Keratinocyte (primary cell): ENCODE measurements around the gene GOT2. TPM values are rescaled to one million over a fixed set of nuclear protein-coding genes. Genes with fewer than 3 reads are reported as not detected.
"Not testable (repeated sequence)": the region's sequence is repeated elsewhere in the genome, so short reads cannot be mapped to it uniquely, and the experiment has no call there.

Experiments
- DNase-seq: peaks from one replicate; pipeline ENCODE4 v3.0.0-alpha.2; 2011; ENCODE audit warnings: low read depth, missing footprints, low spot score
- FAIRE-seq: peaks from 2 replicates; lab custom pipeline; 2011; peaks lifted over from hg19 to GRCh38; lab: Jason Lieb, UNC
- H2AFZ ChIP-seq: 2 replicates; pipeline ENCODE4 v1.6.0; 2012; ENCODE audit warnings: low read length, control low read depth, inconsistent platforms; ENCODE audit not compliant: control insufficient read depth
- H3K27ac ChIP-seq: 2 replicates; pipeline ENCODE4 v1.5.1; 2011; ENCODE audit warnings: low read length; ENCODE audit not compliant: control insufficient read depth, insufficient read depth
- H3K27me3 ChIP-seq: 3 replicates; pipeline ENCODE4 v1.6.0; 2011; ENCODE audit warnings: low read length; ENCODE audit not compliant: control insufficient read depth, insufficient read depth; ENCODE audit errors: extremely low read depth
- H3K36me3 ChIP-seq, 2 experiments: 2 replicates in 1 of 2; 3 replicates in 1 of 2; pipeline ENCODE4 v1.5.1; 2011; ENCODE audit warnings: low read length in 2 of 2, mild to moderate bottlenecking in 1 of 2; ENCODE audit not compliant: control insufficient read depth in 2 of 2, insufficient read depth in 2 of 2; ENCODE audit errors: extremely low read depth in 1 of 2
- H3K4me1 ChIP-seq: 3 replicates; pipeline ENCODE4 v1.5.1; 2011; ENCODE audit warnings: low read length; ENCODE audit not compliant: control insufficient read depth, insufficient read depth; ENCODE audit errors: extremely low read depth
- H3K4me2 ChIP-seq: 3 replicates; pipeline ENCODE4 v1.6.0; 2011; ENCODE audit warnings: low read depth, low read length; ENCODE audit not compliant: control insufficient read depth, insufficient read depth; ENCODE audit errors: extremely low read depth
- H3K4me3 ChIP-seq, 3 experiments: fragments of 200-600 bp in 1 of 3; sonication (generic) in 1 of 3; 2 replicates in 2 of 3; 3 replicates in 1 of 3; pipeline ENCODE4 v1.5.1; 2011 to 2016; ENCODE audit warnings: low read length in 3 of 3, mild to moderate bottlenecking in 3 of 3, control low read depth in 2 of 3, inconsistent platforms in 1 of 3, low read depth in 1 of 3, mixed read lengths in 1 of 3, mixed run types in 1 of 3, moderate library complexity in 1 of 3; ENCODE audit not compliant: control insufficient read depth in 2 of 3, insufficient read depth in 2 of 3; ENCODE audit errors: extremely low read depth in 1 of 3
- H3K79me2 ChIP-seq: 2 replicates; pipeline ENCODE4 v1.6.0; 2012; ENCODE audit warnings: low read length; ENCODE audit not compliant: control insufficient read depth, insufficient read depth
- H3K9ac ChIP-seq: 3 replicates; pipeline ENCODE4 v1.6.0; 2011; ENCODE audit warnings: low read length; ENCODE audit not compliant: control insufficient read depth, insufficient read depth; ENCODE audit errors: extremely low read depth
- H3K9me1 ChIP-seq: 3 replicates; pipeline ENCODE4 v1.6.0; 2011; ENCODE audit warnings: low read length; ENCODE audit not compliant: control insufficient read depth, insufficient read depth; ENCODE audit errors: extremely low read depth
- H3K9me3 ChIP-seq: 2 replicates; pipeline ENCODE4 v1.5.1; 2012; ENCODE audit warnings: low read depth, low read length; ENCODE audit not compliant: control insufficient read depth
- H4K20me1 ChIP-seq: 3 replicates; pipeline ENCODE4 v1.6.0; 2011; ENCODE audit warnings: low read length; ENCODE audit not compliant: control insufficient read depth, insufficient read depth; ENCODE audit errors: extremely low read depth
- CTCF ChIP-seq, 3 experiments: IDR thresholded peaks in 1 of 3; conservative IDR thresholded peaks in 1 of 3; optimal IDR thresholded peaks in 1 of 3; 2 replicates in 2 of 3; 3 replicates in 1 of 3; pipeline versions ENCODE3 to v1.5.1; 2011; ENCODE audit warnings: low read length in 3 of 3, mild to moderate bottlenecking in 3 of 3, moderate library complexity in 2 of 3, control low read depth in 1 of 3, inconsistent platforms in 1 of 3; ENCODE audit not compliant: insufficient read depth in 2 of 3; ENCODE audit errors: extremely low read depth in 1 of 3
- EZH2 ChIP-seq: IDR thresholded peaks from one replicate; pipeline ENCODE4 v1.6.1; 2012; ENCODE audit warnings: inconsistent platforms, mild to moderate bottlenecking, low read length, moderate library complexity
- dilution Hi-C: fragments of 300-500 bp; cut with MboI; formaldehyde crosslinking; loops from one replicate; pipeline ENCODE4 v1.7.0; 2020; ENCODE audit warnings: low sequenced_read_pairs; ENCODE audit not compliant: extremely low pct_ligation_motif_present
- polyA plus RNA-seq, 5 experiments: library from polyadenylated mRNA; depleted of rRNA in 3 of 5; stranded (reverse) in 3 of 5; stranded (forward) in 1 of 5; unstranded in 1 of 5; fragments of >200 nt; gene quantifications; 1 replicate in 1 of 5; 2 replicates in 3 of 5; 3 replicates in 1 of 5; pipeline versions ENCODE4 v1.2.1 to v1.2.3, GENCODE V29; 2011 to 2012; ENCODE audit warnings: missing spikeins in 2 of 5, low read depth in 1 of 5, low replicate concordance in 1 of 5

Gene GOT2
- polyA plus RNA-seq, 1 donor (not counting 4 experiments of a cell fraction or from before 2014, with no cell fraction given), result 99.2 TPM

GRCh38 chr16:58661199-58661830 lies 72.8 kb downstream of the GOT2 start:
- Histone ChIP-seq H3K27ac (no peak overlapping the region), H3K9me3 (no peaks in the 10 kb centered on the region), H3K4me1 (no peaks in the 10 kb centered on the region), H3K9me1 (no peaks in the 10 kb centered on the region), H3K4me3 (no peak overlapping the region), H4K20me1 (no peaks in the 10 kb centered on the region), H3K27me3 (no peaks in the 10 kb centered on the region), H3K9ac (no peak overlapping the region), H2AFZ (no peak overlapping the region), H3K79me2 (no peaks in the 10 kb centered on the region), H3K4me2 (no peak overlapping the region), H3K36me3 (no peaks in the 10 kb centered on the region)
- peak; percentile 71 for FAIRE-seq
- TF ChIP-seq CTCF (optimal IDR thresholded peaks at IDR 0.05 in 1 of 3, IDR thresholded peaks at IDR 0.05 in 1 of 3, conservative IDR thresholded peaks at IDR 0.05 in 1 of 3; ENCODE audit: extremely low read depth in 1 of 3, insufficient read depth in 2 of 3, low read length in 3 of 3) (peak; percentile 59 to 73 (median 68)), EZH2 (no peak)
- dilution Hi-C loops, result no loop called here
- DNase-seq, result no peak

- H2AFZ ChIP-seq, H3K4me3 ChIP-seq, H3K27me3 ChIP-seq, DNase-seq, FAIRE-seq, H3K4me2 ChIP-seq, H3K36me3 ChIP-seq, H3K4me1 ChIP-seq, dilution Hi-C loops, H3K9ac ChIP-seq, H3K9me1 ChIP-seq, H3K79me2 ChIP-seq, H3K27ac ChIP-seq, H3K9me3 ChIP-seq, H4K20me1 ChIP-seq: not testable (repeated sequence)
Measured at GRCh38 chr16:58659911-58660310, 74.2 kb downstream of the GOT2 start.

- H3K9ac ChIP-seq, result no peak overlapping the region
- no peaks in the 10 kb centered on the region for H3K9me1 ChIP-seq
- H3K36me3 ChIP-seq, result no peaks in the 10 kb centered on the region
- no peaks in the 10 kb centered on the region for H3K27me3 ChIP-seq
- no peak overlapping the region for H3K4me2 ChIP-seq
- no peaks in the 10 kb centered on the region for H3K79me2 ChIP-seq
- dilution Hi-C loops, result no loop called here
- no peaks in the 10 kb centered on the region for H4K20me1 ChIP-seq
- no peaks in the 10 kb centered on the region for H3K4me1 ChIP-seq
- no peak for DNase-seq
- H3K27ac ChIP-seq, result no peak overlapping the region
- H3K9me3 ChIP-seq, result no peaks in the 10 kb centered on the region
- no peak for FAIRE-seq
- no peak for TF ChIP-seq CTCF (optimal IDR thresholded peaks at IDR 0.05 in 1 of 3, IDR thresholded peaks at IDR 0.05 in 1 of 3, conservative IDR thresholded peaks at IDR 0.05 in 1 of 3; ENCODE audit: extremely low read depth in 1 of 3, insufficient read depth in 2 of 3, low read length in 3 of 3)
- TF ChIP-seq EZH2, result no peak
- no peak overlapping the region for H3K4me3 ChIP-seq
- no peak overlapping the region for H2AFZ ChIP-seq
Measured at GRCh38 chr16:58658796-58659211, 75.3 kb downstream of the GOT2 start.
